H1 (cell line): ENCODE measurements around the gene SPATA33. TPM values are rescaled to one million over a fixed set of nuclear protein-coding genes. Genes with fewer than 3 reads are reported as not detected.

ENCODE experiments used
- CTCF ChIA-PET: fragments of 300-600 bp; sonication (Branson Sonifier 250); formaldehyde crosslinking; loops from one replicate; lab custom pipeline; 2021; ENCODE audit not compliant: partially characterized antibody; lab: Charles Lee
- POLR2A ChIA-PET: fragments of 300-600 bp; sonication (Branson Sonifier 250); formaldehyde crosslinking; loops from one replicate; lab custom pipeline; 2021; ENCODE audit warnings: inconsistent platforms; ENCODE audit not compliant: partially characterized antibody; lab: Charles Lee
- DNase-seq, 2 experiments: peaks; one replicate each; pipeline versions ENCODE4 v3.0.0 to v3.0.0-alpha.2; 2010 to 2022; ENCODE audit warnings: low spot score in 2 of 2, low read depth in 1 of 2, mixed read lengths in 1 of 2
- FAIRE-seq: peaks from 2 replicates; lab custom pipeline; 2011; peaks lifted over from hg19 to GRCh38; lab: Jason Lieb, UNC
- H2AFZ ChIP-seq: 2 replicates; pipeline ENCODE4 v1.8.1; 2012; ENCODE audit warnings: low read length, inconsistent platforms
- H2AK5ac ChIP-seq: 2 replicates; pipeline ENCODE4 v1.6.1; 2013; ENCODE audit warnings: low read depth, low read length
- H2BK120ac ChIP-seq: replicated peaks from 2 replicates; pipeline ENCODE3; 2013; ENCODE audit warnings: low read depth, low read length, inconsistent platforms
- H2BK12ac ChIP-seq: 2 replicates; pipeline ENCODE4 v1.6.1; 2013; ENCODE audit warnings: low read depth, low read length
- H2BK15ac ChIP-seq: 2 replicates; pipeline ENCODE4 v1.6.1; 2013; ENCODE audit warnings: low read length
- H2BK20ac ChIP-seq: 2 replicates; pipeline ENCODE4 v1.6.1; 2013; ENCODE audit warnings: low read length
- H2BK5ac ChIP-seq: 2 replicates; pipeline ENCODE4 v1.6.1; 2013; ENCODE audit warnings: low read depth, low read length
- H3K14ac ChIP-seq: 2 replicates; pipeline ENCODE4 v1.6.1; 2013; ENCODE audit warnings: inconsistent platforms; ENCODE audit not compliant: insufficient read length
- H3K18ac ChIP-seq: 2 replicates; pipeline ENCODE4 v1.6.1; 2013; ENCODE audit warnings: low read length; ENCODE audit errors: extremely low read depth
- H3K23ac ChIP-seq: 2 replicates; pipeline ENCODE4 v1.6.1; 2013; ENCODE audit warnings: inconsistent platforms; ENCODE audit not compliant: insufficient read length
- H3K23me2 ChIP-seq: 2 replicates; pipeline ENCODE4 v1.6.1; 2013; ENCODE audit warnings: low read depth, low read length
- H3K27ac ChIP-seq: 2 replicates; pipeline ENCODE4 v1.6.1; 2011; ENCODE audit warnings: low read depth, low read length, inconsistent platforms
- H3K27me3 ChIP-seq, 4 experiments: replicated peaks in 1 of 4; 1 replicate in 1 of 4; 2 replicates in 3 of 4; pipeline versions ENCODE4 v1.6.1 to v1.8.1; 2011 to 2013; ENCODE audit warnings: low read length in 3 of 4, mild to moderate bottlenecking in 3 of 4, inconsistent platforms in 2 of 4, mixed read lengths in 2 of 4, moderate library complexity in 1 of 4; ENCODE audit not compliant: control insufficient read depth in 3 of 4, insufficient read depth in 3 of 4; ENCODE audit errors: extremely low read depth in 1 of 4
- H3K36me3 ChIP-seq, 4 experiments: 2 replicates each; pipeline versions ENCODE4 v1.6.1 to v1.8.1; 2011 to 2013; ENCODE audit warnings: mild to moderate bottlenecking in 4 of 4, low read length in 3 of 4, moderate library complexity in 2 of 4, control low read depth in 1 of 4, inconsistent platforms in 1 of 4; ENCODE audit not compliant: insufficient read depth in 4 of 4, control insufficient read depth in 2 of 4
- H3K4ac ChIP-seq: replicated peaks from 2 replicates; pipeline ENCODE3; 2013; ENCODE audit warnings: low read length, low read depth, mixed read lengths, inconsistent platforms; ENCODE audit not compliant: insufficient read length
- H3K4me1 ChIP-seq, 4 experiments: replicated peaks in 1 of 4; 1 replicate in 1 of 4; 2 replicates in 3 of 4; pipeline versions ENCODE4 v1.6.1 to v1.8.1; 2011 to 2013; ENCODE audit warnings: low read length in 3 of 4, inconsistent platforms in 2 of 4, mixed read lengths in 1 of 4; ENCODE audit not compliant: insufficient read depth in 4 of 4, control insufficient read depth in 3 of 4
- H3K4me2 ChIP-seq, 2 experiments: 2 replicates each; pipeline versions ENCODE4 v1.6.1 to v1.8.1; 2011 to 2013; ENCODE audit warnings: low read depth in 2 of 2, low read length in 2 of 2, control low read depth in 1 of 2, inconsistent platforms in 1 of 2, mild to moderate bottlenecking in 1 of 2; ENCODE audit not compliant: insufficient read depth in 1 of 2
- H3K4me3 ChIP-seq, 4 experiments: fragments of 200-600, 300-600 bp in 1 of 4; sonication (generic), shearing (Covaris generic), sonication (Bioruptor Twin) in 1 of 4; 2 replicates each; pipeline versions ENCODE4 v1.5.1 to v1.8.1; 2011 to 2016; ENCODE audit warnings: low read length in 4 of 4, low read depth in 3 of 4, control low read depth in 2 of 4, inconsistent platforms in 2 of 4, mild to moderate bottlenecking in 2 of 4, mixed read lengths in 1 of 4, moderate library complexity in 1 of 4; ENCODE audit not compliant: insufficient read depth in 2 of 4; ENCODE audit errors: extremely low read depth in 1 of 4
- H3K56ac ChIP-seq: replicated peaks from 2 replicates; pipeline ENCODE3; 2013; ENCODE audit warnings: low read depth, mild to moderate bottlenecking, mixed read lengths, low read length, inconsistent platforms; ENCODE audit not compliant: insufficient read length
- H3K79me1 ChIP-seq: 2 replicates; pipeline ENCODE4 v1.6.1; 2013; ENCODE audit warnings: low read depth, low read length, control low read depth
- H3K79me2 ChIP-seq, 2 experiments: 2 replicates each; pipeline versions ENCODE4 v1.6.1 to v1.8.1; 2012 to 2013; ENCODE audit warnings: low read length in 2 of 2, mild to moderate bottlenecking in 2 of 2, inconsistent platforms in 1 of 2; ENCODE audit not compliant: insufficient read depth in 2 of 2, control insufficient read depth in 1 of 2
- H3K9ac ChIP-seq, 4 experiments: replicated peaks in 1 of 4; 1 replicate in 1 of 4; 2 replicates in 3 of 4; pipeline versions ENCODE4 v1.6.1 to v1.8.1; 2011 to 2013; ENCODE audit warnings: low read depth in 3 of 4, low read length in 3 of 4, control low read depth in 2 of 4, mild to moderate bottlenecking in 2 of 4, moderate library complexity in 2 of 4, inconsistent platforms in 1 of 4; ENCODE audit errors: extremely low read depth in 1 of 4
- H3K9me3 ChIP-seq, 2 experiments: 2 replicates each; pipeline versions ENCODE4 v1.6.1 to v1.8.1; 2012 to 2013; ENCODE audit warnings: mild to moderate bottlenecking in 2 of 2, moderate library complexity in 2 of 2, control low read depth in 1 of 2, inconsistent platforms in 1 of 2, low read depth in 1 of 2, low read length in 1 of 2, mixed read lengths in 1 of 2; ENCODE audit not compliant: insufficient read depth in 2 of 2
- H4K20me1 ChIP-seq, 2 experiments: replicated peaks in 1 of 2; 2 replicates each; pipeline versions ENCODE3 to v1.8.1; 2011 to 2013; ENCODE audit warnings: inconsistent platforms in 2 of 2, low read length in 2 of 2, mild to moderate bottlenecking in 1 of 2; ENCODE audit not compliant: insufficient read depth in 2 of 2, control insufficient read depth in 1 of 2
- H4K5ac ChIP-seq: 2 replicates; pipeline ENCODE4 v1.6.1; 2013; ENCODE audit warnings: low read length, low read depth, mixed read lengths, inconsistent platforms; ENCODE audit not compliant: insufficient read length
- H4K8ac ChIP-seq: 2 replicates; pipeline ENCODE4 v1.8.0; 2013; ENCODE audit warnings: mild to moderate bottlenecking, moderate library complexity, low read length, inconsistent platforms; ENCODE audit not compliant: insufficient read depth; ENCODE audit errors: extremely low read depth
- H4K91ac ChIP-seq: replicated peaks from 2 replicates; pipeline ENCODE3; 2013; ENCODE audit warnings: low read length, mixed read lengths, inconsistent platforms; ENCODE audit not compliant: insufficient read length
- BCL11A ChIP-seq, 2 experiments: IDR thresholded peaks; one replicate each; pipeline ENCODE4 v1.6.1; 2011; ENCODE audit warnings: low read depth in 2 of 2, low read length in 2 of 2, mild to moderate bottlenecking in 2 of 2
- CEBPB ChIP-seq: IDR thresholded peaks from 2 replicates; pipeline ENCODE4 v1.6.1; 2012; ENCODE audit warnings: low read depth, low read length
- FOSL1 ChIP-seq: IDR thresholded peaks from 2 replicates; pipeline ENCODE4 v1.6.1; 2011; ENCODE audit warnings: mild to moderate bottlenecking, low read depth, low read length, moderate library complexity; ENCODE audit not compliant: insufficient read depth
- GABPA ChIP-seq: IDR thresholded peaks from 2 replicates; pipeline ENCODE4 v1.6.1; 2011; ENCODE audit warnings: mild to moderate bottlenecking, low read length, moderate library complexity, borderline replicate concordance; ENCODE audit not compliant: insufficient read depth
- HDAC6 ChIP-seq: IDR thresholded peaks from one replicate; pipeline ENCODE4 v1.7.1; 2012; ENCODE audit warnings: low read depth, mild to moderate bottlenecking, inconsistent platforms, low read length, moderate library complexity
- PHF8 ChIP-seq: fragments of 200-600 bp; sonication (generic); conservative IDR thresholded peaks from 2 replicates; pipeline ENCODE4 v1.7.1; 2012; ENCODE audit warnings: low read depth, mild to moderate bottlenecking, inconsistent platforms, low read length, moderate library complexity
- TBP ChIP-seq: IDR thresholded peaks from 2 replicates; pipeline ENCODE4 v1.6.1; 2011; ENCODE audit warnings: low read depth, low read length, improper control_type of control experiment
- WGBS, 2 experiments: shearing (Covaris generic) in 1 of 2; methylation state at CpG; one replicate each; pipeline versions ENCODE4 v1.1.6 to v1.1.7; 2013 to 2015; ENCODE audit warnings: low lambda C conversion rate in 2 of 2, mixed read lengths in 2 of 2, inconsistent platforms in 1 of 2, low coverage in 1 of 2, missing lambda C conversion rate in 1 of 2; ENCODE audit not compliant: insufficient replicate concordance in 2 of 2, insufficient coverage in 1 of 2, insufficient read length in 1 of 2; ENCODE audit errors: extremely low coverage in 1 of 2, missing lambda C conversion rate in 1 of 2; 5-methylcytosine and 5-hydroxymethylcytosine counted together
- polyA plus RNA-seq, 7 experiments: library from polyadenylated mRNA; depleted of rRNA in 3 of 7; stranded (reverse) in 5 of 7; unstranded in 2 of 7; fragments of >200 nt in 5 of 7; fragments of 200-250 nt in 2 of 7; gene quantifications; 1 replicate in 5 of 7; 2 replicates in 1 of 7; 4 replicates in 1 of 7; pipeline versions ENCODE4 v1.2.1 to v1.2.3, GENCODE V29; 2011 to 2013; ENCODE audit warnings: missing spikeins in 2 of 7, mixed read lengths in 2 of 7
- total RNA-seq: library from RNA; stranded (reverse); fragmentation: NEBNext Ultra II Directional; extraction: Animal tissue kit (Norgen Biotek cat#: 25700); gene quantifications from 2 replicates; pipeline ENCODE4 v1.2.1, GENCODE V29; 2021
- TF ChIP-seq, protein P1 (sequence below): IDR thresholded peaks from 2 replicates; pipeline ENCODE4 v1.6.1; 2011; ENCODE audit warnings: low read length, improper control_type of control experiment
- TF ChIP-seq, protein P2 (sequence below): IDR thresholded peaks from 2 replicates; pipeline ENCODE4 v1.6.1; 2012; ENCODE audit warnings: inconsistent platforms

The SPATA33 gene
- total and polyA plus RNA-seq, 2 of the 8 experiments (the other 6 are each of a cell fraction or from before 2014, with no cell fraction given) = 5.4 to 16.9 TPM

DNA sequence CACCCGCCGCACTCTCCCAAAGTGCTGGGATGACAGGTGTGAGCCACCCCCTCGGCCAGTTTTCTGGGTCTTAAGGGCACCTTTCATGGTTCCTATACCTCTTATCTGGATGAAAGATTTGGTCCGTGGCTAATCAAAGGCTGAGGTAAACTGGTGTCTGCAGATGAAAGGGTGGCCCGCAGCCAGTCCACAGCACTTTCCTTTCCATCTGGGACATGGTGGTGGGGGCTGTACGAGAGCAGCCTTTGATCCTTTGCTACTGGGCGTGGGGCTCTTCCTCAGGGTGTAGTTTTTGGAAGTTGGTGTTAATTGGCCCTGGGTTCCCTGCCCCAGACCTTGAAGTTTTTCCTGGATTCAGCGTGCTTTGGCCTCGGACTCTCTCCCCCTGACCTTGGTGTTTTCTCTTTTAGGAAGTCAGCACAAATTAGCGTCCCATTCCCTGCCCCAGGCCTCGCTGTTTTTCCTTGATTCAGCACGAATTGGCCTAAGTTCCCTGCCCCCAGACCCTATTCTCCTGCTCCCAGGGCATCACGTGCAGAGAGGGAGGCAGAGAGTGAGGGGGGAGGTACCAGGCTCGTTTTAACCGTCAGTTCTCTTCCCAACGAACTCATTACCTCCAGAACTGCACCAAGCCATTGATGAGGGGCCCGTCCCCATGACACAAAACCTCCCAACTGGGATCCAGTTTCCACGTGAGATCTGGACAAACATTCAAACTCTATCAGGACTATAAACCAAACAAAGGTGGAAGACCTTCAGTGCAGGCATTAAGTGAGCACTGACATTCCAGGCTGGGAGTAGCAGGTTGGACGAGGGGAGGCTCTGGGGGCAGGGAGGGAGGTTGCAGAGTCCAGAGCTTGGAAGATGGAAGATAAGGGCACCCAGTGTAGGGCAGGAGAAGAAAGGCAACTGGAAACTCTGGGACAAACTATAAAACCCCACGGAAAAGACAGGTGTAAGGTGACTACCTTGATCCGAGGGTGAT is 32.6 kb upstream of the SPATA33 start:
- H3K4ac ChIP-seq = no peak overlapping the region
- H4K20me1 ChIP-seq = no peaks in the 10 kb centered on the region
- no peak overlapping the region for H2BK20ac ChIP-seq
- no peak overlapping the region for H4K5ac ChIP-seq
- FAIRE-seq (no peak), DNase-seq (no peak)
- H3K27ac ChIP-seq = no peak overlapping the region
- H3K36me3 ChIP-seq = no peaks in the 10 kb centered on the region
- H3K4me1 ChIP-seq = peaks cover 0 to 19% (median 5%) of the 10 kb centered on the region in 4 experiments; a peak in 5 of 7 replicates
- H3K9me3 ChIP-seq = peaks cover 0 to 5% of the 10 kb centered on the region in 2 experiments; a peak in 2 of 4 replicates
- 0 out of 2 replicates have a peak overlapping the region, but pooled peaks have one; percentile 65 for H2AK5ac ChIP-seq
- H4K91ac ChIP-seq = no peak overlapping the region
- H2BK15ac ChIP-seq = no peak overlapping the region
- 0 out of 2 replicates have a peak overlapping the region, but pooled peaks have one; percentile 17 for H2BK12ac ChIP-seq
- H3K18ac ChIP-seq = no peak overlapping the region
- 75% methylated on average over 21 of the region's 21 CpGs; no CpG with 5 or more reads in 1 of the 2 experiments for WGBS, 2 experiments
- H2AFZ ChIP-seq = no peak overlapping the region
- no peaks in the 10 kb centered on the region for H3K79me2 ChIP-seq
- no peak overlapping the region; a peak in 1 of 4 replicates for H3K4me2 ChIP-seq
- no peak overlapping the region for H3K4me3 ChIP-seq
- peaks cover 0 to 15% (median 7%) of the 10 kb centered on the region in 4 experiments; a peak in 5 of 7 replicates for H3K27me3 ChIP-seq
- ChIA-PET CTCF (interaction anchor here (5.8 kb wide), 1 partner anchor 10 kb away, joined by 46 read pairs; the partner anchor contains the start of gene DPEP1), POLR2A (no interaction called here)
- H2BK120ac ChIP-seq = no peak overlapping the region
- H3K9ac ChIP-seq = no peak overlapping the region
- no peaks in the 10 kb centered on the region for H3K23me2 ChIP-seq
- H3K79me1 ChIP-seq = no peaks in the 10 kb centered on the region
- H4K8ac ChIP-seq = peak overlapping the region; percentile 39; the same call in 1 of the 2 replicates
- no peak overlapping the region for H3K56ac ChIP-seq
- no peak overlapping the region for H3K23ac ChIP-seq
- H3K14ac ChIP-seq = no peak overlapping the region
- H2BK5ac ChIP-seq = no peak overlapping the region
- TF ChIP-seq HDAC6 = no peak
- no peak for TF ChIP-seq FOSL1
- no peak for TF ChIP-seq PHF8
- TF ChIP-seq, protein P1, sequence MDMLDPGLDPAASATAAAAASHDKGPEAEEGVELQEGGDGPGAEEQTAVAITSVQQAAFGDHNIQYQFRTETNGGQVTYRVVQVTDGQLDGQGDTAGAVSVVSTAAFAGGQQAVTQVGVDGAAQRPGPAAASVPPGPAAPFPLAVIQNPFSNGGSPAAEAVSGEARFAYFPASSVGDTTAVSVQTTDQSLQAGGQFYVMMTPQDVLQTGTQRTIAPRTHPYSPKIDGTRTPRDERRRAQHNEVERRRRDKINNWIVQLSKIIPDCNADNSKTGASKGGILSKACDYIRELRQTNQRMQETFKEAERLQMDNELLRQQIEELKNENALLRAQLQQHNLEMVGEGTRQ = no peak
- no peak for TF ChIP-seq TBP
- TF ChIP-seq, protein P2, sequence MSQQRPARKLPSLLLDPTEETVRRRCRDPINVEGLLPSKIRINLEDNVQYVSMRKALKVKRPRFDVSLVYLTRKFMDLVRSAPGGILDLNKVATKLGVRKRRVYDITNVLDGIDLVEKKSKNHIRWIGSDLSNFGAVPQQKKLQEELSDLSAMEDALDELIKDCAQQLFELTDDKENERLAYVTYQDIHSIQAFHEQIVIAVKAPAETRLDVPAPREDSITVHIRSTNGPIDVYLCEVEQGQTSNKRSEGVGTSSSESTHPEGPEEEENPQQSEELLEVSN = no peak
- no peak for TF ChIP-seq BCL11A (IDR thresholded peaks at IDR 0.05; ENCODE audit: low read depth in 2 of 2, low read length in 2 of 2)
- no peak for TF ChIP-seq CEBPB
- TF ChIP-seq GABPA = no peak
